A673 (cell line): Measurements from ENCODE around the gene HECW1. TPM values are rescaled to one million over a fixed set of nuclear protein-coding genes. Genes with fewer than 3 reads are reported as not detected.

Source experiments
- BruUV-seq: library from RNA; stranded (reverse); fragments of 400-500 nt; replicated peaks from 2 replicates; lab custom pipeline; 2021; lab: Mats Ljungman, UMichigan
- CTCF ChIA-PET: fragments of 300-600 bp; sonication (Branson Sonifier 250); formaldehyde crosslinking; loops from one replicate; lab custom pipeline; 2022; ENCODE audit warnings: antibody characterized with exemption; lab: Charles Lee
- POLR2A ChIA-PET: fragments of 300-600 bp; sonication (Branson Sonifier 250); formaldehyde crosslinking; loops from one replicate; lab custom pipeline; 2022; ENCODE audit warnings: antibody characterized with exemption; ENCODE audit not compliant: low non-redundant PET; lab: Charles Lee
- DNase-seq: peaks from one replicate; pipeline ENCODE4 v3.0.0-alpha.2; 2015; ENCODE audit warnings: low spot score
- H3K27ac ChIP-seq: fragments of 200-600 bp; sonication (generic); 2 replicates; pipeline ENCODE4 v1.5.1; 2016; ENCODE audit warnings: mixed run types, low read depth, mild to moderate bottlenecking, mixed read lengths, antibody characterized with exemption, low read length; ENCODE audit not compliant: poor library complexity, severe bottlenecking
- H3K27me3 ChIP-seq: fragments of 200-600 bp; sonication (generic); replicated peaks from 2 replicates; pipeline ENCODE4 v1.6.1; 2017; ENCODE audit warnings: mixed run types, low read depth, mild to moderate bottlenecking, mixed read lengths, antibody characterized with exemption, low read length; ENCODE audit not compliant: insufficient read depth, poor library complexity
- H3K36me3 ChIP-seq: fragments of 200-600 bp; sonication (generic); 2 replicates; pipeline ENCODE4 v1.6.1; 2016; ENCODE audit warnings: mixed run types, mild to moderate bottlenecking, mixed read lengths, antibody characterized with exemption, low read length; ENCODE audit not compliant: insufficient read depth, poor library complexity, severe bottlenecking
- H3K4me1 ChIP-seq: fragments of 200-600 bp; sonication (generic); 2 replicates; pipeline ENCODE4 v1.6.1; 2017; ENCODE audit warnings: mixed run types, mild to moderate bottlenecking, mixed read lengths, antibody characterized with exemption, low read length; ENCODE audit not compliant: insufficient read depth, poor library complexity, severe bottlenecking
- H3K4me3 ChIP-seq: fragments of 200-600 bp; sonication (generic); 2 replicates; pipeline ENCODE4 v1.5.1; 2016; ENCODE audit warnings: low read depth, mixed run types, mild to moderate bottlenecking, mixed read lengths, low read length; ENCODE audit not compliant: poor library complexity, severe bottlenecking
- H3K9me3 ChIP-seq: fragments of 200-600 bp; sonication (generic); 2 replicates; pipeline ENCODE4 v1.6.1; 2016; ENCODE audit warnings: mixed run types, low read depth, mild to moderate bottlenecking, mixed read lengths, antibody characterized with exemption, low read length; ENCODE audit not compliant: poor library complexity, severe bottlenecking
- CTCF ChIP-seq: fragments of 300-800, 200-600 bp; sonication (generic); conservative IDR thresholded peaks from 2 replicates; pipeline ENCODE4 v1.5.1; 2017; ENCODE audit warnings: low read depth, mild to moderate bottlenecking, antibody characterized with exemption, low read length, moderate library complexity, mixed read lengths
- EZH2 ChIP-seq: fragments of 200-600 bp; sonication (generic); IDR thresholded peaks from 2 replicates; pipeline ENCODE4 v1.6.1; 2017; ENCODE audit warnings: borderline replicate concordance, low read depth, mild to moderate bottlenecking, mixed read lengths, antibody characterized with exemption, low read length; ENCODE audit not compliant: poor library complexity, severe bottlenecking
- intact Hi-C: fragments of 100-400 bp; cut with micrococcal nuclease; formaldehyde crosslinking; loops from one replicate; pipeline ENCODE4 v1.10.0; 2022; ENCODE audit not compliant: unreplicated experiment
- total RNA-seq: library from RNA; stranded (reverse); gene quantifications from 2 replicates; pipeline ENCODE4 v1.2.3, GENCODE V29; 2021

HECW1 gene
- total RNA-seq, 1 experiment from 2014 or later, result 0.39 TPM

- intact Hi-C loops, result no loop called here
- DNase-seq, result no peak
- Histone ChIP-seq H3K4me3 (no peak overlapping the region), H3K27me3 (no peaks in the 10 kb centered on the region), H3K9me3 (no peaks in the 10 kb centered on the region), H3K27ac (no peak overlapping the region), H3K4me1 (no peaks in the 10 kb centered on the region), H3K36me3 (no peaks in the 10 kb centered on the region)
- ChIA-PET CTCF (no interaction called here), POLR2A (no interaction called here)
- TF ChIP-seq CTCF (no peak), EZH2 (no peak)
- no TSS peak for BruUV-seq
Measured at GRCh38 chr7:43276547-43276946, 164.1 kb downstream of the HECW1 start.

- DNase-seq, result no peak
- Histone ChIP-seq H3K4me3 (no peak overlapping the region), H3K27me3 (no peaks in the 10 kb centered on the region), H3K27ac (no peak overlapping the region), H3K4me1 (no peaks in the 10 kb centered on the region), H3K36me3 (no peaks in the 10 kb centered on the region), H3K9me3 (no peaks in the 10 kb centered on the region)
- TF ChIP-seq CTCF (no peak), EZH2 (no peak)
- intact Hi-C loops, result no loop called here
- ChIA-PET CTCF (no interaction called here), POLR2A (interaction anchor here (0.5 kb wide), 1 partner anchor 230 kb away, joined by 3 read pairs; no protein-coding TSS in a partner anchor)
- no TSS peak for BruUV-seq
Measured at GRCh38 chr7:43278088-43278644, 165.7 kb downstream of the HECW1 start.

- ChIA-PET POLR2A (no interaction called here), CTCF (no interaction called here)
- Histone ChIP-seq H3K36me3 (no peaks in the 10 kb centered on the region), H3K27ac (no peak overlapping the region), H3K4me3 (no peak overlapping the region), H3K9me3 (no peaks in the 10 kb centered on the region), H3K4me1 (no peaks in the 10 kb centered on the region), H3K27me3 (no peaks in the 10 kb centered on the region)
- no peak for DNase-seq
- TF ChIP-seq EZH2 (no peak), CTCF (no peak)
- intact Hi-C loops, result no loop called here
- BruUV-seq, result no TSS peak
Measured at GRCh38 chr7:43281268-43281667, 168.8 kb downstream of the HECW1 start.
